Colonic mucosa (tissue), 4 donors: Measurements from ENCODE around the gene LY9. TPM values are rescaled to one million over a fixed set of nuclear protein-coding genes. Genes with fewer than 3 reads are reported as not detected.

Experiments
- DNase-seq: peaks from one replicate; pipeline ENCODE4 v3.0.0-alpha.2; 2020
- H3K27ac ChIP-seq: fragments of 200-600 bp; one replicate; pipeline ENCODE4 v1.8.0; 2021
- H3K27me3 ChIP-seq: fragments of 200-600 bp; one replicate; pipeline ENCODE4 v1.8.0; 2021
- H3K36me3 ChIP-seq: fragments of 200-600 bp; one replicate; pipeline ENCODE4 v1.8.0; 2021
- H3K4me1 ChIP-seq: fragments of 200-600 bp; one replicate; pipeline ENCODE4 v1.8.0; 2021; ENCODE audit warnings: mild to moderate bottlenecking
- H3K4me3 ChIP-seq: fragments of 200-600 bp; one replicate; pipeline ENCODE4 v1.8.0; 2021
- H3K9ac ChIP-seq, 2 donors: one replicate each; pipeline ENCODE4 v1.7.0; 2013; ENCODE audit warnings: control low read depth in 2 of 2, low read depth in 2 of 2, low read length in 2 of 2
- H3K9me3 ChIP-seq: fragments of 200-600 bp; one replicate; pipeline ENCODE4 v1.8.0; 2021
- CTCF ChIP-seq: fragments of 200-600 bp; IDR thresholded peaks from one replicate; pipeline ENCODE4 v1.8.0; 2022; ENCODE audit warnings: antibody characterized with exemption, mild to moderate bottlenecking
- intact Hi-C: fragments of 100-400 bp; cut with DNase I; formaldehyde crosslinking; loops from one replicate; pipeline ENCODE4 v1.14.1; 2022
- total RNA-seq, 2 donors: library from RNA; stranded (reverse); fragmentation: NEBNext Ultra II Directional in 1 of 2; extraction: Animal tissue kit (Norgen Biotek cat#: 25700) in 1 of 2; gene quantifications; one replicate each; pipeline ENCODE4 v1.2.1, GENCODE V29; 2021
- donor health status: healthy.
- donor health status: DM: no; HTN: no; CAD: no.
- donor health status: DM: no; HTN: no; CAD: no.

Gene LY9
- total RNA-seq, 2 donors from 2014 or later: 1.2 to 2.7 TPM

GRCh38 chr1:160755911-160756848, 39.8 kb upstream of the LY9 start:
- no peaks in the 10 kb centered on the region for H3K9me3 ChIP-seq
- no peak overlapping the region for H3K9ac ChIP-seq
- DNase-seq: no peak
- no peak for TF ChIP-seq CTCF
- intact Hi-C loops: no loop called here
- no peaks in the 10 kb centered on the region for H3K27me3 ChIP-seq
- no peak overlapping the region for H3K4me3 ChIP-seq
- H3K27ac ChIP-seq: no peak overlapping the region
- no peaks in the 10 kb centered on the region for H3K4me1 ChIP-seq
- H3K36me3 ChIP-seq: no peaks in the 10 kb centered on the region

- no peak overlapping the region for H3K27ac ChIP-seq
- intact Hi-C loops: no loop called here
- no peaks in the 10 kb centered on the region for H3K36me3 ChIP-seq
Observed at GRCh38 chr1:160756849-160757201, 39.1 kb upstream of the LY9 start.

GRCh38 chr1:160758521-160758920, 37.5 kb upstream of the LY9 start:
- no peaks in the 10 kb centered on the region for H3K9me3 ChIP-seq
- no peak for DNase-seq
- no peak for TF ChIP-seq CTCF
- no peak overlapping the region for H3K4me3 ChIP-seq
- intact Hi-C loops: no loop called here
- H3K9ac ChIP-seq: no peak overlapping the region
- no peaks in the 10 kb centered on the region for H3K27me3 ChIP-seq
- no peaks in the 10 kb centered on the region for H3K4me1 ChIP-seq
- H3K36me3 ChIP-seq: no peaks in the 10 kb centered on the region
- H3K27ac ChIP-seq: no peak overlapping the region

More at GRCh38 chr1:160756849-160757201, 39.1 kb upstream of the LY9 start:
- H3K4me1 ChIP-seq: no peaks in the 10 kb centered on the region
- no peak for DNase-seq
- no peak overlapping the region for H3K9ac ChIP-seq
- no peak for TF ChIP-seq CTCF
- H3K27me3 ChIP-seq: no peaks in the 10 kb centered on the region
- H3K4me3 ChIP-seq: no peak overlapping the region
- H3K9me3 ChIP-seq: no peaks in the 10 kb centered on the region

GRCh38 chr1:160759740-160760139, 36.2 kb upstream of the LY9 start:
- DNase-seq: no peak
- Histone ChIP-seq H3K27ac (no peak overlapping the region), H3K4me3 (no peak overlapping the region), H3K9ac (no peak overlapping the region), H3K4me1 (no peaks in the 10 kb centered on the region), H3K9me3 (no peaks in the 10 kb centered on the region), H3K36me3 (no peaks in the 10 kb centered on the region), H3K27me3 (no peaks in the 10 kb centered on the region)
- TF ChIP-seq CTCF: no peak
- intact Hi-C loops: no loop called here

GRCh38 chr1:160761046-160761445, 34.9 kb upstream of the LY9 start:
- Histone ChIP-seq H3K4me3 (no peak overlapping the region), H3K4me1 (no peaks in the 10 kb centered on the region), H3K27me3 (no peaks in the 10 kb centered on the region), H3K27ac (no peak overlapping the region), H3K9me3 (no peaks in the 10 kb centered on the region), H3K9ac (no peak overlapping the region), H3K36me3 (no peaks in the 10 kb centered on the region)
- intact Hi-C loops: no loop called here
- TF ChIP-seq CTCF: no peak
- DNase-seq: no peak
